ENCODE results near the gene LRCH3.

DNA sequence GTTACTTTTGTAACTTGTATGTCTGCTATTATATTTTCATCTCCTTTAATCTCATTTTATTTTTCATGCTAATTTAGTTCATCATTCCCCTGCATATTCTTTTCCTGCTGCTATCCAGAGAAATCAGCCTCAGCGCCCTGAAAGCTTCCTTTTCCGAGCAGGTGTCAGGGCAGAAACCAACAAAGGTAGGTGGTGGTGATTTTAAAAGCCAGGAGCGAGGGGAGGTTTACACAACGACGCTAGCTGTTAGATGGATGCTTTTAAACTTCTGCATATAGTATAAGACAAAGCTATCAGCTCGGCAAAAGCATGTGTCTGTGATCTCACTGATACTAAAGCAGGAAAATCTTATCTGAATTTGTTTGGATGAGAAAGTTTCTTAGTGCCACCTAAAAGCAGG is 75.0 kb downstream of the LRCH3 start:
- TF ChIP-seq EZH2 (IDR thresholded peaks at IDR 0.05; ENCODE audit: insufficient read depth, poor library complexity, severe bottlenecking) (no peak), EZH2phosphoT487 (IDR thresholded peaks at IDR 0.05; ENCODE audit: insufficient read depth, low read depth) (no peak)
